Tibial artery (tissue), 4 donors: ENCODE data around the gene NTMT1.

Experiments used
- DNase-seq, 2 donors: peaks; one replicate each; pipeline ENCODE4 v3.0.0-alpha.2; 2019
- H3K27ac ChIP-seq, 2 donors: fragments of 200-600 bp; sonication (generic) in 1 of 2; 1 replicate in 1 of 2; 2 replicates in 1 of 2; pipeline ENCODE4 v1.5.1; 2018 to 2019; ENCODE audit warnings: mild to moderate bottlenecking in 1 of 2
- H3K27me3 ChIP-seq, 2 donors: fragments of 200-600 bp; sonication (generic) in 1 of 2; one replicate each; pipeline versions ENCODE4 v1.5.1 to v1.6.0; 2016 to 2019
- H3K36me3 ChIP-seq, 3 donors: fragments of 200-600 bp; sonication (generic) in 2 of 3; one replicate each; pipeline ENCODE4 v1.5.1; 2016 to 2019; ENCODE audit warnings: mild to moderate bottlenecking in 2 of 3
- H3K4me1 ChIP-seq, 4 donors: fragments of 200-600 bp; sonication (generic) in 2 of 4; 1 replicate in 3 of 4; 2 replicates in 1 of 4; pipeline ENCODE4 v1.5.1; 2016 to 2019
- H3K4me3 ChIP-seq, 2 donors: fragments of 200-600 bp; sonication (generic) in 1 of 2; 1 replicate in 1 of 2; 2 replicates in 1 of 2; pipeline ENCODE4 v1.5.1; 2018 to 2019; ENCODE audit warnings: mild to moderate bottlenecking in 2 of 2
- H3K9me3 ChIP-seq, 3 donors: fragments of 200-600 bp; sonication (generic) in 1 of 3; one replicate each; pipeline ENCODE4 v1.5.1; 2016 to 2019
- CTCF ChIP-seq, 2 experiments: fragments of 200-600 bp in 1 of 2; fragments of 450-650 bp in 1 of 2; IDR thresholded peaks; one replicate each; pipeline ENCODE4 v1.5.1; 2017 to 2019; ENCODE audit warnings: antibody characterized with exemption in 2 of 2, mild to moderate bottlenecking in 1 of 2, moderate library complexity in 1 of 2
- intact Hi-C: fragments of 100-400 bp; cut with DNase I; formaldehyde crosslinking; loops from one replicate; pipeline ENCODE4 v1.15.0; 2023; ENCODE audit warnings: low total_unique reads

NTMT1 gene, protein sequence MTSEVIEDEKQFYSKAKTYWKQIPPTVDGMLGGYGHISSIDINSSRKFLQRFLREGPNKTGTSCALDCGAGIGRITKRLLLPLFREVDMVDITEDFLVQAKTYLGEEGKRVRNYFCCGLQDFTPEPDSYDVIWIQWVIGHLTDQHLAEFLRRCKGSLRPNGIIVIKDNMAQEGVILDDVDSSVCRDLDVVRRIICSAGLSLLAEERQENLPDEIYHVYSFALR

GRCh38 chr9:129626079-129626624 lies at the start of gene NTMT1:
Gene NTMT1 (plus strand): TSS chr9:129626163. CDS start chr9:129632704, 6,541 bp downstream.
- intact Hi-C loops: no loop called here
- peak in 1 of 2 experiments; percentile 22 for TF ChIP-seq CTCF (IDR thresholded peaks at IDR 0.05)
- peaks cover 0 to 45% (median 38%) of the 10 kb centered on the region in 4 donors for H3K4me1 ChIP-seq
- peak; percentile 82 to 91 for DNase-seq
- peak within 1 kb of the TSS; percentile 87 to 90 for H3K27ac ChIP-seq
- no peaks in the 10 kb centered on the region for H3K36me3 ChIP-seq
- peak within 1 kb of the TSS; percentile 72 to 79 for H3K4me3 ChIP-seq
- no peaks in the 10 kb centered on the region for H3K9me3 ChIP-seq
- no peaks in the 10 kb centered on the region for H3K27me3 ChIP-seq

DNA sequence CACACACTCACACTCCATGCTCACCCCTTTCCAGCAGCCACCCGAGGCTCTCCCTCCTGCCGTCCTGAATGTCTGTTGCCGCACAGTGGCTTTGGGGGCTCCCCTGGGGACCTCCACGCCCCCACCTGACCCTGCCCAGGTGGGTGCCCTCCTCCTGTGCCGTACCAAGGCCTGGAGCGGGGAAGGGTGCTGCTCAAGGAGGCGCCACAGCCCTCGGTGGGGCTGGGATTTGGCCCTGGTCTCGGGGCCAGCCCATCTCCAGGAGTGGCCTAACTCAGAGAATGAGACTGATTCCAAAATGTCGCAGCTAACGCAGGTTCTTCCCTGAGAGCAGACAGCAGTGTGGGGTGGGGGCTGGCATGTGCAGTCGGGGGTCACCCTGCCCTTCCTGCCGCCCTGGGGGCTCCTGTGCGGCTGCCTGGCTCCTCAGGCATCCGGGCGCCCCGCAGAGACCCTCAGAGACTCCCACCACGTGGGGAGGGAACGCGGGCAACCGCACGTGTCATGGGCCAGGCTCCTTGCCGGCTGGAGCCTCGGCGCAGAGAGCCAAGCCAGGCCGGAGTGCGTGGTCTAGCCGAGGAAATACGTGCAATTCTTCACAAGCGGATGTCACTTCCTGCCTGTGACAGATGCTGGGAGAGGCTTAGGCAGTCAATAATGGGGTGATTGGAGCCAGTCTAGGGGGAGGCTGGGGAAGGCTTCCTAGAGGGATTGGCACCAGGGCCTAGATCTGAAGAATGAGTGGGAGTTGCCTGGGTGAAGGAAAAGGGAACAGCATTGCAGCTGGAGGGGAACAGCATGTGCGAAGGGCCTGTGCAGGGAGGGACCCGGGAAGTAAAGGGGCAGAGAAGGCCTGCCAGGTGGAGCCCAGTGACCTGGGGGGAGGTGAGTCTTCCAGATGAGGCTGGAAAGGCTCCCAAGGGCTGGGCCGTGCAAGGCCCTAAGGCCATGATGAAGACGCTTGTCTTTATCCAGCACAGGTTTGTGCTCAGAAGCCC lies 49.1 kb upstream of the NTMT1 start:
- DNase-seq: no peak
- peaks cover 0 to 2% (median 0%) of the 10 kb centered on the region in 4 donors for H3K4me1 ChIP-seq
- intact Hi-C loops: no loop called here
- H3K9me3 ChIP-seq: no peaks in the 10 kb centered on the region
- no peak for TF ChIP-seq CTCF (IDR thresholded peaks at IDR 0.05)
- H3K27ac ChIP-seq: no peak overlapping the region
- no peaks in the 10 kb centered on the region for H3K36me3 ChIP-seq
- H3K27me3 ChIP-seq: no peaks in the 10 kb centered on the region
- H3K4me3 ChIP-seq: no peak overlapping the region

GRCh38 chr9:129579294-129579693 lies 46.7 kb upstream of the NTMT1 start:
- Histone ChIP-seq H3K27me3 (no peaks in the 10 kb centered on the region), H3K4me1 (peaks cover 0 to 3% (median 1%) of the 10 kb centered on the region in 4 donors), H3K9me3 (no peaks in the 10 kb centered on the region), H3K4me3 (no peak overlapping the region), H3K36me3 (no peaks in the 10 kb centered on the region), H3K27ac (no peak overlapping the region)
- DNase-seq: no peak
- no peak for TF ChIP-seq CTCF (IDR thresholded peaks at IDR 0.05)
- intact Hi-C loops: no loop called here

GRCh38 chr9:129580211-129580915 lies 45.6 kb upstream of the NTMT1 start:
- peaks cover 0 to 4% (median 1%) of the 10 kb centered on the region in 4 donors for H3K4me1 ChIP-seq
- no peak overlapping the region for H3K27ac ChIP-seq
- DNase-seq: no peak
- H3K36me3 ChIP-seq: no peaks in the 10 kb centered on the region
- intact Hi-C loops: no loop called here
- H3K4me3 ChIP-seq: no peak overlapping the region
- no peak for TF ChIP-seq CTCF (IDR thresholded peaks at IDR 0.05)
- H3K27me3 ChIP-seq: no peaks in the 10 kb centered on the region
- H3K9me3 ChIP-seq: no peaks in the 10 kb centered on the region

DNA sequence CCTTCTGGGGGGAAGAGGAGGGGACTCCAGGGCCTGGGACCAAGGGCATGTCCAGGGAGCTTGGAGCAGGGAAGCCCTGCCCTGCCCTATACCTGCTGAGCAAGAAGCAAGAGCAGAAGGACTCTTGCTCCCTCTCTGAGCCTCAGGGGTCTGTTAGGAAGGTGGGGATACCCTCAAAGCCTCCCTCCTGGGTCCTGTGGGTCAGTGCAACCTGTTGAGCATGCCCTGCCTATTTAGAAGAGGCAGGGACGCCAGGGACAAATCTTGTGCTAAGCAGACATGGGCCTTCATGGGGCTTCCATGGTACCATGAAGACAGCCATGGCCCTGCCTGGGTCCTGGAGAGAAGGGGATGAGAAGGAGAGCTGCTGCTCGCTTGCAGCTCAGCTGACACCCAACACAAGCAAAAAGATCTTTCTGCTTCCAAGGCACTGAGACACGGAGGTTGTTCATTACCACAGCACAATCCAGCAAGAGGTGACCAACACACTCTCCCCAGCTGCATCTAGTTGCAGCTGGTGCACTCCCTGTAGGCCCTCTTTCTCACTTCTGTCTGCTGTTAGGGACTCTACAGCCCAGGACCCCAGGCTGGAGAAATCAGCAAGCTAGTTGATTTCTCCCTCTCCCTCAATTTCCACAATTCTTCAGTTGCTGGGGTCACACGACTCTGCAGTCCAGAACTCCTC lies 44.3 kb upstream of the NTMT1 start:
- TF ChIP-seq CTCF (IDR thresholded peaks at IDR 0.05): no peak
- Histone ChIP-seq H3K27ac (no peak overlapping the region), H3K36me3 (no peaks in the 10 kb centered on the region), H3K4me1 (peaks cover 0 to 4% (median 1%) of the 10 kb centered on the region in 4 donors), H3K4me3 (no peak overlapping the region), H3K27me3 (no peaks in the 10 kb centered on the region), H3K9me3 (no peaks in the 10 kb centered on the region)
- DNase-seq: no peak
- intact Hi-C loops: no loop called here
